B cell (primary cell): ENCODE data around the gene MAEA. TPM values are rescaled to one million over a fixed set of nuclear protein-coding genes. Genes with fewer than 3 reads are reported as not detected.

Experiments used
- ATAC-seq: fragments of 200-7000 bp; cut with Tn5 transposase; one replicate; pipeline ENCODE4 v1.10.0; 2021; ENCODE audit warnings: low read depth, mild to moderate bottlenecking, moderate number of reproducible peaks, moderate library complexity
- CTCF ChIA-PET: fragments of 350-600 bp; sonication (Branson Sonifier 250); formaldehyde crosslinking; loops from one replicate; lab custom pipeline; 2021; ENCODE audit warnings: antibody characterized with exemption, inconsistent platforms; lab: Charles Lee
- POLR2A ChIA-PET: fragments of 350-600 bp; sonication (Branson Sonifier 250); formaldehyde crosslinking; loops from one replicate; lab custom pipeline; 2021; ENCODE audit warnings: antibody characterized with exemption; lab: Charles Lee
- DNase-seq: peaks from one replicate; pipeline ENCODE4 v3.0.0; 2013
- H2AFZ ChIP-seq: 2 replicates; pipeline ENCODE4 v1.6.1; 2012; ENCODE audit warnings: mild to moderate bottlenecking, low read depth, low read length; ENCODE audit not compliant: insufficient read depth, poor library complexity, severe bottlenecking
- H3K27ac ChIP-seq, 2 donors: 1 replicate in 1 of 2; 2 replicates in 1 of 2; pipeline ENCODE4 v1.5.1; 2012 to 2013; ENCODE audit warnings: low read length in 2 of 2, mild to moderate bottlenecking in 2 of 2, moderate library complexity in 1 of 2
- H3K27me3 ChIP-seq, 4 experiments: fragments of 200-600 bp in 1 of 4; sonication (generic) in 1 of 4; replicated peaks in 1 of 4; 1 replicate in 2 of 4; 2 replicates in 2 of 4; pipeline versions ENCODE4 v1.6.1 to v1.7.0; 2013 to 2016; ENCODE audit warnings: low read length in 3 of 4, mild to moderate bottlenecking in 2 of 4, mixed read lengths in 1 of 4, moderate library complexity in 1 of 4; ENCODE audit not compliant: insufficient read depth in 4 of 4, control insufficient read depth in 3 of 4; ENCODE audit errors: control extremely low read depth in 1 of 4
- H3K36me3 ChIP-seq, 2 experiments: replicated peaks in 1 of 2; 1 replicate in 1 of 2; 2 replicates in 1 of 2; pipeline versions ENCODE4 v1.6.1 to v1.7.1; 2013; ENCODE audit warnings: low read length in 1 of 2; ENCODE audit not compliant: insufficient read depth in 2 of 2, control insufficient read depth in 1 of 2; ENCODE audit errors: control extremely low read depth in 1 of 2, extremely low read depth in 1 of 2
- H3K4me1 ChIP-seq, 2 donors: fragments of 200-600 bp in 1 of 2; sonication (generic) in 1 of 2; 1 replicate in 1 of 2; 2 replicates in 1 of 2; pipeline versions ENCODE4 v1.5.1 to v1.6.1; 2013 to 2017; ENCODE audit warnings: low read length in 2 of 2; ENCODE audit not compliant: control insufficient read depth in 2 of 2, insufficient read depth in 2 of 2
- H3K4me2 ChIP-seq: replicated peaks from 2 replicates; pipeline ENCODE3; 2012; ENCODE audit warnings: mild to moderate bottlenecking, low read depth, low read length; ENCODE audit not compliant: poor library complexity, severe bottlenecking
- H3K4me3 ChIP-seq, 5 experiments: fragments of 200-600 bp in 1 of 5; sonication (generic) in 1 of 5; 1 replicate in 3 of 5; 2 replicates in 2 of 5; pipeline versions ENCODE4 v1.5.1 to v1.7.0; 2011 to 2016; ENCODE audit warnings: low read length in 4 of 5, mild to moderate bottlenecking in 4 of 5, low read depth in 2 of 5, control low read depth in 1 of 5, moderate library complexity in 1 of 5; ENCODE audit not compliant: insufficient read depth in 1 of 5; ENCODE audit errors: control extremely low read depth in 1 of 5, extremely low read depth in 1 of 5
- H3K79me2 ChIP-seq: fragments of 200-600 bp; sonication (generic); one replicate; pipeline ENCODE4 v1.6.0; 2016; ENCODE audit warnings: low read length; ENCODE audit not compliant: control insufficient read depth, insufficient read depth
- H3K9ac ChIP-seq: fragments of 200-600 bp; sonication (generic); 2 replicates; pipeline ENCODE4 v1.6.1; 2017; ENCODE audit warnings: mild to moderate bottlenecking, low read length, moderate library complexity
- H3K9me3 ChIP-seq, 3 donors: one replicate each; pipeline versions ENCODE4 v1.6.1 to v1.7.1; 2013; ENCODE audit warnings: low read length in 2 of 3; ENCODE audit not compliant: control insufficient read depth in 2 of 3, insufficient read depth in 1 of 3; ENCODE audit errors: control extremely low read depth in 1 of 3
- H4K20me1 ChIP-seq: 2 replicates; pipeline ENCODE4 v1.6.0; 2012; ENCODE audit warnings: mild to moderate bottlenecking, low read length; ENCODE audit not compliant: insufficient read depth, control insufficient read depth, poor library complexity, severe bottlenecking
- H3K27ac Mint-ChIP-seq: one replicate; pipeline ENCODE4 v1.8.0; 2021; ENCODE audit warnings: mixed read lengths
- H3K27me3 Mint-ChIP-seq: one replicate; pipeline ENCODE4 v1.8.0; 2021; ENCODE audit warnings: mixed read lengths
- H3K4me1 Mint-ChIP-seq: one replicate; pipeline ENCODE4 v1.8.0; 2021; ENCODE audit warnings: mixed read lengths
- H3K4me3 Mint-ChIP-seq: one replicate; pipeline ENCODE4 v1.8.0; 2021; ENCODE audit warnings: mixed read lengths
- H3K9me3 Mint-ChIP-seq: one replicate; pipeline ENCODE4 v1.8.0; 2022; ENCODE audit warnings: mixed read lengths; ENCODE audit not compliant: insufficient read depth
- EZH2 ChIP-seq: IDR thresholded peaks from 2 replicates; pipeline ENCODE4 v1.6.1; 2012; ENCODE audit warnings: borderline replicate concordance, low read depth, mild to moderate bottlenecking, moderate library complexity, low read length; ENCODE audit not compliant: insufficient read depth, poor library complexity, severe bottlenecking
- WGBS: methylation state at CpG from one replicate; pipeline ENCODE4 v1.1.5; 2013; ENCODE audit warnings: missing lambda C conversion rate; ENCODE audit not compliant: insufficient coverage; 5-methylcytosine and 5-hydroxymethylcytosine counted together
- intact Hi-C: fragments of 100-400 bp; cut with micrococcal nuclease; formaldehyde crosslinking; loops from one replicate; pipeline ENCODE4 v1.10.0; 2022
- polyA plus RNA-seq: library from polyadenylated mRNA; depleted of rRNA; stranded (reverse); fragments of >200 nt; gene quantifications from 2 replicates; pipeline ENCODE4 v1.2.3, GENCODE V29; 2012
- total RNA-seq, 2 donors: library from RNA; stranded (reverse); fragments of 120-200 nt in 1 of 2; gene quantifications; 1 replicate in 1 of 2; 2 replicates in 1 of 2; pipeline versions ENCODE4 v1.2.3 to v1.2.4, GENCODE V29; 2013 to 2022
- TF ChIP-seq, protein P1 (sequence below): fragments of 200-600 bp; IDR thresholded peaks from one replicate; pipeline ENCODE4 v1.8.0; 2022; ENCODE audit warnings: antibody characterized with exemption, mild to moderate bottlenecking

Gene MAEA
- total and polyA plus RNA-seq, 2 donors (not counting 1 experiment from before 2014, with no cell fraction given) = 106 to 107 TPM

DNA sequence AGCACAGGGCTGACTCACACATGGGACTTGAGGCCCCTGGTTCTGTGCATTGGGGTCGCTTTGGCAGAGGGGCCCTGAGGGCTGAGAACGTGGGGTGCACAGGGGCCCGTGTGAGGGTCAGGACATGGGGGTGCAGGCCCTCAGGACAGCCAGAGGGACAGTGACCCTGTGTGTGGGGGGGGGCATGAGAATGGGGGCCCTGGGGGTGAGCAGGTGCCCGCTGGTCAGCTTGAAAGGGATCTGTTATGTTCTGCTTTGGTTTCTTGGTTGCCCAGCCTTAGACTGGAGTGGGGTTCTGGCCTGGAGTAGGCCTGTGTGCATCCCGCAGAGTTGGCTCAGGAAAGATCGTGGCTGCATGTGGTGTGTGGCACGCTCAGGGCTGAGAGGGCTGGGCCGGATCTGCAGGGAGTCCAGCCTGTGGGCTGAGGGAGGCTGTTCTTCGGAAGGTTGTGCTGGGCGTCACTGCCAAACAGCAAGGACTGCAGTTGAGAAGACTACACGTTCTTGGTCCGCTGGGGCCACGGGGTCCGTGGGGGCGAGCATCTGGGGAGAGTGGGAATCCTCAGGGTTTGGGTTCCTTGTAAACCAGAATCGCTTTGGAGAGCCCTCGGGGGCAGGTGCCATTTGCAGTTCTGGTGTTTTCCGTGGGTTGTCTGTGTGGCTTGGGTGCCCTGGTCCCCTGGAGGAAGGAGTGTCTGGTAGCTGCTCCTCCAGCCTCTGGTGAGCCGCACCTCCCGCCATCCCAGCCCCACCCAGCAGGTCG lies 42.1 kb downstream of the MAEA start:
- H3K9me3 ChIP-seq = no peaks in the 10 kb centered on the region
- H3K27ac Mint-ChIP-seq = no peak overlapping the region
- no peak for DNase-seq
- no peaks in the 10 kb centered on the region for H3K4me1 Mint-ChIP-seq
- no peak for ATAC-seq
- H3K4me1 ChIP-seq = no peaks in the 10 kb centered on the region
- peaks cover 12% of the 10 kb centered on the region for H3K79me2 ChIP-seq
- H2AFZ ChIP-seq = no peak overlapping the region
- no peak overlapping the region for H3K9ac ChIP-seq
- TF ChIP-seq, protein P1, sequence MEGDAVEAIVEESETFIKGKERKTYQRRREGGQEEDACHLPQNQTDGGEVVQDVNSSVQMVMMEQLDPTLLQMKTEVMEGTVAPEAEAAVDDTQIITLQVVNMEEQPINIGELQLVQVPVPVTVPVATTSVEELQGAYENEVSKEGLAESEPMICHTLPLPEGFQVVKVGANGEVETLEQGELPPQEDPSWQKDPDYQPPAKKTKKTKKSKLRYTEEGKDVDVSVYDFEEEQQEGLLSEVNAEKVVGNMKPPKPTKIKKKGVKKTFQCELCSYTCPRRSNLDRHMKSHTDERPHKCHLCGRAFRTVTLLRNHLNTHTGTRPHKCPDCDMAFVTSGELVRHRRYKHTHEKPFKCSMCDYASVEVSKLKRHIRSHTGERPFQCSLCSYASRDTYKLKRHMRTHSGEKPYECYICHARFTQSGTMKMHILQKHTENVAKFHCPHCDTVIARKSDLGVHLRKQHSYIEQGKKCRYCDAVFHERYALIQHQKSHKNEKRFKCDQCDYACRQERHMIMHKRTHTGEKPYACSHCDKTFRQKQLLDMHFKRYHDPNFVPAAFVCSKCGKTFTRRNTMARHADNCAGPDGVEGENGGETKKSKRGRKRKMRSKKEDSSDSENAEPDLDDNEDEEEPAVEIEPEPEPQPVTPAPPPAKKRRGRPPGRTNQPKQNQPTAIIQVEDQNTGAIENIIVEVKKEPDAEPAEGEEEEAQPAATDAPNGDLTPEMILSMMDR = no peak
- no peak for TF ChIP-seq EZH2
- no peaks in the 10 kb centered on the region for H3K27me3 ChIP-seq
- H3K9me3 Mint-ChIP-seq = no peaks in the 10 kb centered on the region
- ChIA-PET CTCF (no interaction called here), POLR2A (no interaction called here)
- no peak overlapping the region for H3K4me2 ChIP-seq
- WGBS = 95% methylated on average over 21 of the region's 21 CpGs
- H4K20me1 ChIP-seq = peaks cover 46% of the 10 kb centered on the region
- no peak overlapping the region for H3K27ac ChIP-seq
- intact Hi-C loops = no loop called here
- no peaks in the 10 kb centered on the region for H3K27me3 Mint-ChIP-seq
- no peak overlapping the region for H3K4me3 ChIP-seq
- peaks cover 0 to 56% of the 10 kb centered on the region in 2 experiments for H3K36me3 ChIP-seq
- H3K4me3 Mint-ChIP-seq = no peak overlapping the region

DNA sequence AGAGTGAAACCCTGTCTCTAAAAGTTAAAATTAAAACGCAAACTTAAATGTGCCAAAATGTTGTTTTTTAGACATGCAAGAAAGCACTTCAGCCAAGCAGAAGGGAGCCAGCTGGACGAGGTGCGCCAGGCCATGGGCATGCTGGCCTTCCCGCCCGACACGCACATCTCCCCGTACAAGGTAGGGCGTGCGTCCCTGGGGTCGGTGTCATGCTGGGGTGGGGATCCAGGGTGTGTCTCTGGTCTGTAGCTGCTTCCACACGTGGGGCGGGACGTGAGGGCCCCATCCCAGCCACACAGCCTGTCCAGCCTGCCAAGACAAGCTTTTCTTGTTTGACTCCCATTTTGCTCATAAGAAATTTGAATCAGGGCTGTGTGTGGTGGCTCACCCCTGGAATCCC lies 43.0 kb downstream of the MAEA start:
- no peaks in the 10 kb centered on the region for H3K4me1 ChIP-seq
- ATAC-seq = no peak
- CTCF ChIA-PET = no interaction called here
- no peak for TF ChIP-seq EZH2
- TF ChIP-seq, protein P1 = no peak
- no peak for DNase-seq
- Mint-ChIP-seq H3K27me3 (no peaks in the 10 kb centered on the region), H3K4me3 (no peak overlapping the region), H3K27ac (no peak overlapping the region), H3K9me3 (no peaks in the 10 kb centered on the region), H3K4me1 (no peaks in the 10 kb centered on the region)
- H3K9me3 ChIP-seq = no peaks in the 10 kb centered on the region
- H3K27me3 ChIP-seq = no peaks in the 10 kb centered on the region
- H3K36me3 ChIP-seq = peaks cover 0 to 57% of the 10 kb centered on the region in 2 experiments
- intact Hi-C loops = no loop called here
- POLR2A ChIA-PET = no interaction called here
- no peak overlapping the region for H3K4me3 ChIP-seq
- H2AFZ ChIP-seq = no peak overlapping the region
- H3K79me2 ChIP-seq = peaks cover 4% of the 10 kb centered on the region
- no peak overlapping the region for H3K4me2 ChIP-seq
- WGBS = 95% methylated on average over 13 of the region's 13 CpGs
- H3K9ac ChIP-seq = no peak overlapping the region
- no peak overlapping the region for H3K27ac ChIP-seq
- H4K20me1 ChIP-seq = peaks cover 46% of the 10 kb centered on the region
